GM12872 (cell line): Measurements from ENCODE around the gene RGP1.

Source experiments
- TF ChIP-seq, protein P1 (sequence below): IDR thresholded peaks from 3 replicates; pipeline ENCODE4 v1.5.1; 2011; ENCODE audit warnings: low read depth, mild to moderate bottlenecking, low read length, moderate library complexity; ENCODE audit not compliant: insufficient read depth

Gene RGP1

DNA sequence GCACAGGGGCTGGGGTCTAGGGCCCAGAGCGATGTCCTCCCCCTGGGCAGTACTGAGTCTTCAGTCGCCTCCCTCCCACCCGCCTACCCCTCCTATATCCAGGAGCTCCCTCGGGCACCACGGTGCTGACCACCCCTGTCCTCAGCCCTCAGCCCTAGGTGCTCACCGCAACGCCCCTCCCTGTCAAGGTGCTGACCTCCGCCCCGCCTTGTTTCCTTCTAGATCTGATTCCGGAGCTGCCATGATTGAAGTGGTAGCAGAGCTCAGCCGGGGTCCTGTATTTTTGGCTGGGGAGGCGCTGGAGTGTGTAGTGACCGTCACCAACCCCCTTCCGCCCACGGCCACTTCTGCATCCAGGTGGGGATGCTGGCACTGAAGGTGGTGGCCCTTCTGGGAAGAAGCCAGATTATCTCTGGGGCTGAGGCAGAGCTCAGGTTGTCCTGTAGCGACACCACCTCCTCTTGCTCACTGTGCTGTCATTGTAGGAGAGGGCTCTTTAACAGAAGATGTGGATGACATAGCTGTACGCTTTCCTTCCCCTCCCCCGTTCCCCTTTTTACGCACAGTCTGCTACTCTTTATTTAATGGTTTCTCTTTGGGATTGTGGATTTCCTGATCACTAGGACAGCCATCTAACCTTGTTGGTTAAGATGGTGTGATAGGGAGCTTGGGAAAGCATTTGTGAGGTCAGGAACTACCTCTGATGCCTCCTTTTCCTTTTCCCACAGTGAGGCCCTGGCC, 598 bp downstream of the RGP1 start:
- TF ChIP-seq, protein P1, sequence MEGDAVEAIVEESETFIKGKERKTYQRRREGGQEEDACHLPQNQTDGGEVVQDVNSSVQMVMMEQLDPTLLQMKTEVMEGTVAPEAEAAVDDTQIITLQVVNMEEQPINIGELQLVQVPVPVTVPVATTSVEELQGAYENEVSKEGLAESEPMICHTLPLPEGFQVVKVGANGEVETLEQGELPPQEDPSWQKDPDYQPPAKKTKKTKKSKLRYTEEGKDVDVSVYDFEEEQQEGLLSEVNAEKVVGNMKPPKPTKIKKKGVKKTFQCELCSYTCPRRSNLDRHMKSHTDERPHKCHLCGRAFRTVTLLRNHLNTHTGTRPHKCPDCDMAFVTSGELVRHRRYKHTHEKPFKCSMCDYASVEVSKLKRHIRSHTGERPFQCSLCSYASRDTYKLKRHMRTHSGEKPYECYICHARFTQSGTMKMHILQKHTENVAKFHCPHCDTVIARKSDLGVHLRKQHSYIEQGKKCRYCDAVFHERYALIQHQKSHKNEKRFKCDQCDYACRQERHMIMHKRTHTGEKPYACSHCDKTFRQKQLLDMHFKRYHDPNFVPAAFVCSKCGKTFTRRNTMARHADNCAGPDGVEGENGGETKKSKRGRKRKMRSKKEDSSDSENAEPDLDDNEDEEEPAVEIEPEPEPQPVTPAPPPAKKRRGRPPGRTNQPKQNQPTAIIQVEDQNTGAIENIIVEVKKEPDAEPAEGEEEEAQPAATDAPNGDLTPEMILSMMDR: no peak

DNA sequence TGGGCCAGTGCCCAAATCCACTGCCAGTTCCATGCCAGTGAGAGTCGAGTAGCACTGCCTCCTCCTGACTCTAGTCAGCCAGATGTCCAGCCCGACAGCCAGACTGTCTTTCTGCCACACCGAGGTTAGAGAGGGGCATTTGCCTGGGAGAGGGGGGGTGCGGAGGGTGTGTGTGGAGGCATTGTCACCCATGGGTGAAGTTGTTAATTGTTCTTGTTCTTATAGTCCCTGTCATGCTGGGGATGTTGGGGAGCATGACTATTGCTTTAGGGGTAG, 1.1 kb downstream of the RGP1 start:
- TF ChIP-seq, protein P1: no peak

DNA sequence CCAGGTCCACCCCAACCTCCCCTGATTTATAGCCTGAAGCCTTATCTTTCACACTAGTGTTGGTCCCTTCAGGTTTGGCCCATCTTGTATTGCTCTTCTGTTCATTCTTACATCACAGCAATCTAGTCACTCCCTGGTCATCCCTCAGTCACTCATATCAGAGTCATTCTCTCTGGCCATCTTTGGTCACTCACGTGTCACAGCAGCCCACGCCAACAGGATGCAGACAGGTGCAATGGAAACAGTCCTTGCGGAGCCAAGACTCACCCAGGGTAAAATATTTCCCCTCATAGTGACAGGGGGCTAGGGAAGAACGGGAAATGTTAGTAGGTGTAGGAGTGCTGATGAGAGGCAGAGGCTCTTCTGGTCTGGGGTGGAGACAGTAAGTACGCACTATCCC, 4.4 kb downstream of the RGP1 start:
- TF ChIP-seq, protein P1: no peak

DNA sequence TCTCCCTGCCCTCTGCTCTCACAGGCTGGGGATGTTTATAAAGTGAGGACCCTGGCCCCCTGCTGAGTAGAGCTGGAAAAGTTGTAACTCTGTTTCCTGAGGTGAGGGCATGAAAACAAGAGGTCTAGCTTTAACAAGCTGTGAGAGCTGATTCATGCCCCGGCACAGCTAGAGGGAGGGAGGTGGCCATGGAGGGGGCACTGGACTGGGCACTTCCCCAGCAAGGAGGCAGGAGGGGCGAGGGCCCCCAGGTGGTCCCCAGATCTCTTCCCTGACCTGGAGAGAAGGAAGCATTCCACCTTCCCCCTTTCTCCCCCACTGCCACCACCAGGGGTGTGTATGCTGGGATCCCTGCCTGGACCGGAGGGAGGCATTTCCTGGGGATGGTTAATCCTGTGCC, 5.2 kb downstream of the RGP1 start, which contains the start of gene MSMP:
TSS of gene MSMP (minus strand) at position 13 of the 400 bp plus-strand sequence. CDS start 147 bp downstream, outside the sequence.
- TF ChIP-seq, protein P1: no peak

DNA sequence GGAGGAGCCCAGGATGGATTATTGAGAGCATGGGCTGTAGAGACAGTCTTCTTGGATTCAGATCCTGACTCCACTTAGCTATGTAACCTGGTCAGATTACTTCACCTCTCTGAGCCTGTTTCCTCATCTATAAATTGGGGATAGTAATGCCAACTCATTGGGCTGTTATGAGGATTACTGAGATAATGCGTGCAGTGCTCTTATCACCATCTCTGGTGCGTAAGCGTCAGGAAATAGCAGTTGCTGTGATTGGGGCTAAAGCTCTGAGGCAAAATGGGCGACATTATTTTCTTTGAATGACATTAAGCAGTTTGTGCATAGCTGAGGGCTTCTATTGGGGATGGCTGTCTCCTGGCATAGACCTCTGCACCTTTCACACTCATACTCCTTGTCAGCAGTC, 6.0 kb downstream of the RGP1 start:
- TF ChIP-seq, protein P1: no peak

GRCh38 chr9:35756275-35757225, 7.5 kb downstream of the RGP1 start:
- TF ChIP-seq, protein P1: peak; percentile 92

- TF ChIP-seq, protein P1: no peak
Measured at GRCh38 chr9:35757226-35757891, 8.3 kb downstream of the RGP1 start.
